HG03064 (cell line): Measurements from ENCODE around the gene TMEM170A.
"Not testable (repeated sequence)": the region's sequence is repeated elsewhere in the genome, so short reads cannot be mapped to it uniquely, and the experiment has no call there.

ENCODE experiments used
- ATAC-seq: cut with Tn5 transposase; IDR thresholded peaks from one replicate; pipeline ENCODE4 v1.9.1; 2021; ENCODE audit warnings: low read depth; ENCODE audit not compliant: unreplicated experiment

TMEM170A gene, protein sequence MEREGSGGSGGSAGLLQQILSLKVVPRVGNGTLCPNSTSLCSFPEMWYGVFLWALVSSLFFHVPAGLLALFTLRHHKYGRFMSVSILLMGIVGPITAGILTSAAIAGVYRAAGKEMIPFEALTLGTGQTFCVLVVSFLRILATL

DNA sequence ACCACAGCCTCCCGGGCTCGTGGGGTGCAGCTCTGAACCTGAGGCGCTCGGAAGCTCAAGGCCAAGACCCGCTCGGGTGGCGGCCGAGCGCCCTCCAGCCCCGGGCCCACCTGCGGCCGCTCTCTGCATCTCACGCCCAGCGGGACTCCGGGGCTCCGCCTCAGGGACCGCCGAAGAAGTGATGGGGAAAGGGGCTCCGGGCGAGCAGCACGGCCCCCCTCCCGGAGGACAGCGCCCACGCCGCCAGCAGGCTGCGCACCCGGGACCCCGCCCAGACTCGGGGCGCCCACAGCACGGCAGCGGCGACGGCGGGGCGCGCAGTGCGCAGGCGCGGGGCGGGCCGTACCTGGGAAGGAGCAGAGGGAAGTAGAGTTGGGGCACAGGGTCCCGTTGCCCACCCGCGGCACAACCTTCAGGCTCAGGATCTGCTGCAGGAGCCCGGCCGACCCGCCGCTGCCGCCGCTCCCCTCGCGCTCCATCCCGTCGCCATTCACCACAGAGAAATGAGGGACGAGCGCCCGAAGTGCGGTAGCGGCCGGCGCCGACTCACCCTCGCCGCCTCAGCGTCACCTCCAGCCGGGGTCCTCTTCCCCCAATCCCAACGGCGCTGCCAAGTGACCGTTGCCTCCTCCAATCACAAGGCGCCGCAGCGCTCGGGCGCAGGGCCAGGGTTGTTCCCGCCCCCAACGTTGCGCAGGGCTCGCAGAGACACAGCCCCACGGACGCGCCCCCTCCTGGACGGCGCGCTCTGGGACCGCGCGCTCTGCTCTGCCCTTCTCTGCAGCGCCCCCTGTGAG lies at the start of gene TMEM170A:
Gene TMEM170A (minus strand): TSS at position 568 of the 797 bp plus-strand sequence. CDS start 89 bp downstream, at position 479.
- ATAC-seq: peak; percentile 86

DNA sequence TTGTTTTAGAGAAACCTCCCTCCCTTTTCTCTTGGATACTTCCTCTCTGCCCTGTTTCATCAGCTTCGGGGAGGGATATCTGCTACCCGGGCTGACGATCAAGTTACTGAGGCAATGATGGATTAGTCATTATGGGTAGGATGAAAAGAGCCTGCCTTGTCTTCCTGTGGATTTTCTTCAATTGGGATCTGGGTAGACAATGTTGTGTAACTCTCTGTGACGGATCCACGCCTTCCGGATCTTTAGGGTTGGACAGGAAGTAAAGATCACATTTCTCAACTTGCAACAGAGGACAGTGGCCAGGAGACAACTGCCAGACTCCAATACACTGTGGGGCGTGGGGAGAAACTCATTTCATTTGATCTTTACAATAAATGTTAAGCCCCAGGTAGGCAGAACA lies 42.1 kb upstream of the TMEM170A start:
- ATAC-seq: no peak

DNA sequence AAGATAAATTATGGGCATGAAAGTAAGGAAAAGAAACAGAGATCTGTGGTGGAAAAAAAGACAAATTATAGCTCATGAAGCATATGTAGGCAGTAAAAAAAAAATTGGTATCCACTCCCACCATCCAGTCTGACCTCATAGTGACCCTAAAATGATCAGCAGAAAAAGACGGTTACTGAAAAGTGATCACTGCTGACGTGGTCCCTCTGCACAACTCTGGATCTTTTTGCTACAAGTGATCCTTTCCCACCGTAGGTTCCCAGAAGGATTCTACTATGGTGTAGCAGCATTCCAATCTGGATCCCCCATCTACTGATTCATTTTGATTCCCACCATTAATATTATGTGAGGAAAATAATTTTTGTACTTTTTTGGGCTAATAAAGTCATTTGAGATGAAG lies 41.6 kb upstream of the TMEM170A start:
- no peak for ATAC-seq

DNA sequence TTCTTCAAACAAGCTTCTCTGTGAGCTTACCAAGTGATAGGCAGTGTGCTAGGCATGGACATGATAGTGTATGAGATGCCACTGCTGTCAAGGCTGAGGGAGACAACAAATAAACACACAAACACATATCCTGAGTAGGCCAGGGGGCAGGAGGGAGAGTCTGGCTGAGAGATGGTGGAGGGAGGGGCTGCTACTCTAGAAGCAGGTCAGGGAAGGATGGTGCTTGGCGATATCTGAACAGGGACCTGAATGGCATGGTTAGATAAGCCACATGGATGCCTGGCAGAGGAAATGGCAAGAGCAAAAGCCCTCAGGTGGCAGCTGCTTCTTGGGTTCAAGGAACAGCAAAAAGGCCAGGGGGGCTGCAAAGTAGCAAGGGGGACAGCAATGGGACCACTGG lies 39.3 kb upstream of the TMEM170A start:
- ATAC-seq: no peak

DNA sequence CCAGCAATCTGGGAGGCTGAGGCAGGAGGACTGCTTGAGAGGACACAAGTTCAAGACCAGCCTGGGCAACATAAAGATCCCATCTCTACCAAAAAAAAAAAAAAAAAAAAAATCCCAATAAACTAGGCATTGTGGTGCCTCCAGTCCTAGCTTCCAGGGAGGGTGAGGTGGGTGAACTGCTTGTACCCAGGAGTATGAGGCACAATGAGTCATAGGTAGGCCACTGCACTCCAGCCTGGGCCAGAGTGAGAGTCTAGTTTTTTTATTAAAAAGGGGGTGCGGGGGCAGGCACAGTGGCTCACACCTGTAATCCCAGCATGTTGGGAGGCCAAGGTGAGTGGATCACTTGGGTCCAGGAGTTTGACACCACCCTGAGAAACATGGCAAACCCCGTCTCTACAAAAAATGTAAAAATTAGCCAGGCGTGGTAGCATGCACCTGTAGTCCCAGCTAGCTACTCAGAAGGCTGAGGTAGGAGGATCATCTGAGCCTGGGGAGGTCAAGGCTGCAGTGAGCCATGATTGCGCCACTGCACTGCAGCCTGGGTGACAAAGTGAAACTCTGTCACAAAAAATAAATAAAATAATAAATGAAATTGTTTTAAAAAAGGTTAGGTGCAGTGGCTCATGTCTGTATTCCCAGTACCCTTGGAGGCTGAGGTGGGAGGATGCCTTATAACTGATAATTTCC lies 38.6 kb upstream of the TMEM170A start:
- no peak for ATAC-seq

DNA sequence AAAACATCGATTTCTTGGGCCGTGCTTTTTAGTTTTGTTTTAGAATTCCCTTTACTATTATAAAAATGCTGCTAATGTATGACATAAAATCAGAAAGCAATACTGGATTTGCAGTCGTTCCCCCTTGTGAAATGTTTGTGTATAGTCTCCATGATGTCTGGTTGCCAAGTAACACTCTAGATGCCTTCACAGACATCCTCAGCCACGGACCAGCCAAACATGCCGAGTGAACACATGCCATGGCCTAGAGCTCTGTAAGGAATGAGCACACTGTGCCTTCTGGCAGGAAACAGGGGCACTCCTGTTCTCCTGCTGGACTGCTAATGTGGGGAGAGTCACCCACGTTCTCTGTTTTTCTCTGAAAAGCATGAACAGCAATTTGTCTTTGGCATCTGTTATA lies 37.3 kb upstream of the TMEM170A start:
- not testable (repeated sequence) for ATAC-seq

DNA sequence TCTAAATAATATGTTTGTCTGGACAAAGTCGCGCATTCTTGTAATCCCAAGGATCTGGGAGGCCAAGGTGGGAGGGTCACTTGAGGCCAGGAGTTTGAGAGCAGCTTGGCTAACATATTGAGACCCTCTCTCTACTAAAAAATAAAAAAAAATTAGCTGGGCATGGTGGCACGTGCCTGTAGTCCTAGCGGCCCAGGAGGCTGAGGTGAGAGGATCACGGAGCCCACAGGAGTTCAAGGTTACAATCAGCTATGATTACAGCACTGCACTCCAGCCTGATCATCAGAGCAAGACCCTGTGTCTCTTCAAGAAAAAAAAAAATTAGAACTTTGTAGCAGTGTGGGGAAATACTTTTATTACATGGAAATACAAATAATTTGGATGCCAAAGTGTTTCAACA lies 36.9 kb upstream of the TMEM170A start:
- no peak for ATAC-seq

DNA sequence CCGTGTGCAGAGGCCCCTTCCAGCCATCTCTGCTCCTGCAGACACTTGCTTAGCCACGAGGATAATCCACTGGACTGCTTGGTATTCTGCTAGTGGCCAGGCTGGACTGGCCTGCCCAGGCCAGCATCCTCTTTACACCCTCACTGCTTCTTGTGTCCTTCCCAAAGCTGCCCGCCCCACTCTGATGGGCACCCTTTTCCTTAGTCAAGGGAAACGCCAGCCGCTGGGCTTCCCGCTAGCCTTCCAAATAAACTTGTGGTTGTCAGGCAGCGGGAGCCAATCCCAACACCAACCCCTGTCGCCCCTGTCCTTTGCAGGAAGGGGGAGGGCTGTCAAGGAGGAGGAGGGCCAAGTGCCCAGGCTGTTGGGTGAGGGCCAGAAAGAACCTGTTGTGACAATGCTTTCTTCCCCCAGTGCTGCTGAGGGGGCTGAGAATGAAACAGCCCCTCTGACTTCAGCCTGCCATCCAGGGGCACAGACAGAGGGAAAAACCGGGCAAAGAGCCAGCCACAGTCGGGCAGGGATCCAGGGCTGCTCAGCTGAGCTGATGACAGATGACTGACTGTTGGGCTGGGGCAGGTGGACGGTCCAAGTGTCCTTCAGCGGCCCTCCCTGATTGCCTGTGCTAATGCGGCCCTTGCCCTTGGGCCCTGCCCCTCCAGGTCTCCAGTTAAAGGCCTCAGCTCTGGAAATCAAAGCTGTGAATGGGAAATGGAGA lies 34.3 kb upstream of the TMEM170A start:
- not testable (repeated sequence) for ATAC-seq

DNA sequence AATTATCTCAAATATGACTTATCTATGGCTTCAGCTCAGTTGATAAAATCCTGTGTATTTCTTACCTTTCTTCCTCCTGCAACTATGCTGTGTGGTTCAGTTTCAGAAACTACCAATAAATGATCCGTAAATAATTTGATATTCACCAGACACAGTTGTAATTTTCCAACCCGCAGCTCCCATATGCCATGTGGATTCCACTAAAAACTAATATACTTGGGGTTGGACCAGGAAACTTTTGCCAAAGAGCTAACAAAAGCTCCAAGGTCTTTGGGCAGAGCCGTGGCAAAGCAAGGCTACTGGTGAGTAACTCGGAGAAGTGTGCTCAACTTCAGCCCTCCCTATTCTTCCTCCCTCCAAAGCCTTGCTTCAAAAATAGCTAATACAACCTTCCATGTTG lies 33.1 kb upstream of the TMEM170A start:
- ATAC-seq: no peak

DNA sequence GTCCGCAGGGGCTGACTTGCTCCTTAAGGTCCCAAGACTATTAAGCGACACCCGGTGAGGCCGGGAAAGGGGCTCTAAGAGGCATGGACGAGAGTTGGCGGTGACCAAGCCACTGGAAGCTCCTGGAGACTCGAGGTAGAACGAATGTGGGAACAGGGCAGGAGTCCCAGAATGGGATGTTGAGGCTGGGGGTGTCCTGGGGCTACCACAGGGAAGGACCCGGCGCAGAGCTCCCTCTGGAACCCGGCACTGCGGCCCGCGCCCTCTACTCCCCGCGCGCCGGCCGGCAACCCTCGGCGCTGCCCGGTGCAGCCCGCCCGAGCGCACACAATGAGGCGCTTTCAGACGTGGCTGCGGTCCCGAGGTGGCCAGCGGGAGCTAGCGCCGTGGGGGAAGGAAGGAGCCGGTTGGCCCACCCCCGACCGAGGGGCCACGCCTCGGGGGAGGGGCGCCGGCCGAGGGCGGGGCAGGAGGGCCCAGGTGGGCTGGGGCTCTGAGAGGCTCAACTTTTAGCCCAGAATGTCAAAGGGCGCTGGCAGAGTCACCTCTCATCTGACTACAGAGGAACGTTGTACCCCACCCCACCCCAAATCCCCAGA lies 30.7 kb upstream of the TMEM170A start, which contains the start of gene CHST6:
Gene CHST6 (minus strand): TSS at position 366 of the 599 bp plus-strand sequence. CDS start 15,613 bp downstream, outside the sequence.
- no peak for ATAC-seq

DNA sequence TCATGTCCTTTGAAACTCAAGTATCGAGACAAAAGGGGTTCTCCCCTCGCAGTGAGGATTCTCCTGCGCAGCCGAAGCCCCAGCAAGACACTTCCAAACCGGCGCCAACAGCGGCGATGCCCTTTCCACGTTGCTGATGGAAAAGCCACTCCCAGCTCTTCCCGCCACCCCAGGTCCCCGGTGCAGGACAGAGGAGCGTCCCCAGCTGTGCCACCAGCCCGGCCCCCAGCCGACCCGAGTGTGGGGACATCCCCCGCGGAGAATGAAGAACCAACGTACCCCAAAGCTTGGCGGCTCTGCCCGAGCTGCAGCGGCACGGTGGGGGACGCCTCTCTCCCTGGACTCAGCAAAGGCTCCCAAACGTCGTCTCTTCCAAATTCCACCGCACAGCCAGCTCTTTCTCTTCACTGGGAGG lies 30.2 kb upstream of the TMEM170A start:
- ATAC-seq: no peak

DNA sequence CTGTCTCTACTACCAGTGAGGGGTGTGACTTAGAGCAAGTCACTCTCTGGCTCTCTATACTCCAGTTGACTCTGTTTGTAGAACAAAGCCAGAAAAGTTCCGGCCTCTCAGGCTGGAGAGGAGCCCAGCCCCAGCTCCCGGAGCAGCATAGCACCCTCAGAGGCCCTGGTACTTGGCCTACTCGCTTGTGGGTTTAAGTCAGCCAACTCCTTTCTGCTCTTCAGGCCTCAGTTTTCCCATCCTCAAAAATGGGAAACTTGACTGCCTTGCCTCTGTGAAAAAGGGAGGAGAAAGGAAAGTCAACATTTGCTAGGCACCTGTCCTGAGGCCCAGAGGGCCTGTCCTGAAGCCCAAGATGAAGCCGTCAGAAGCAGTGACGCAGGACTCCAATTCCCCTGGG lies 29.7 kb upstream of the TMEM170A start:
- no peak for ATAC-seq

DNA sequence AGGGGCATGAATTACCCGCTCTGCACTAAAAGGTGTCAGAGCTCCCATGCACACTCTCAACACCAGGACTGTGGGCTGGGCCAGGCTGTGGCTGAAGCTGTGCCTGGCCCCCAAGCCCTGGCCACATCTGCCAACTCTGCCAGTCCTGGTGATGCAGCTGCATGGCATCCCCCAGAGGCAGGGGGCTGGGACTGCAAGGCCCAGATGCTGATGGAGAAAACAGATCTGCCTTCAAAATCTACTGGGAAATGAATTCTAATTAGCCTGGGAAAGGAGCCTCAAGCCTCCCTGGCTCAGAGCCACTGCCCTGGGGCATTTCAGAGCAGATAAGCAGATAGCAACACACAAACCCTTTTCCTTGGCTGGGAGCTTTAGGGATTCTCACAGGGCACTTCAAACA lies 27.4 kb upstream of the TMEM170A start:
- ATAC-seq: no peak

DNA sequence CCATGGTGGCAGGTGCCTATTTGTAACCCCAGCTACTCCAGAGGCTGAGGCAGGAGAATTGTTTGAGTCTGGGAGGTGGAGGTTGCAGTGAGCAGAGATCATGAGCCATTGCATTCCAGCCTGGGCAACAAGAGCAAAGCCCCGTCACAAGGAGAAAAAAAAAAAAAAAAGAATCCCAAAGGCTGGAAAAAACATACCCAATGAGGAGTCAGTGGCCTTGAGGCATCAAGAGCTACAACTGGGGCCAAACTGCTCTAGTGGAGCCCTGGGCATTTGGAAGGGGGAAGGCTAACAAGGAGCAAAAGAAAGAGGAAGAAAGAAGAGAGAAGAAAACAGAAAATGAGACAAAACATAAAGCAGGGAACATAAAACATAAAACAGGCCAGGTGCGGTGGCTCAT lies 23.8 kb upstream of the TMEM170A start:
- no peak for ATAC-seq

DNA sequence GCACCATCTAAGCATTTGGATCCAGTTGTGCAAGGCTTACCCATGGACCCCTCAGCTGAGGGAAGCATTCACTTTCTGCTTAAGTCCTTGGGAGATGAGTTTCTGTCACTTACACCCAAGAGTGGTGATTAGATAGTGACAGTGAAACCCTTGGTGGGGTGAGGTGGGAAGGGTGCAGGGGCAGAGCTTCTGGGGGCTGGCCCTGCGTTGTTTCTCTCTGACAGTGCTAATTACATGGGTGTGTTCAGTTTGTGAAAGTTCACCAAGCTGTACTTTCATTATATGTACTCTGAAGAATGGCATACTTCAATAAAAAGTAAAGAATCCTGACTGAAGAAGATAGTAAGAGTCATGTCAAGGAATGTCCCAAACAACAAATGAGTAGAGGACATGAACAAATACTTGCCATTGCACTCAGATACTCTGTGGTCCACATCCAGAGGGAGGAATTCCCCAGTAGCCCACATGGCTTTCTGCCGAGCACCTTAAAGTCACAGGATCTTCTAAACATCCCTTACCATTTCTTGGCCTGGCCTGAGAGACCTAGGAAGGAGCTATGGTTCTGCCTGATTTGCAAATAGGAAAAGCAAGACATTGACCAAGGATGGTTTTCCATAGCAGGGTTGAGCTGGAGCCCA lies 22.3 kb upstream of the TMEM170A start:
- no peak for ATAC-seq

DNA sequence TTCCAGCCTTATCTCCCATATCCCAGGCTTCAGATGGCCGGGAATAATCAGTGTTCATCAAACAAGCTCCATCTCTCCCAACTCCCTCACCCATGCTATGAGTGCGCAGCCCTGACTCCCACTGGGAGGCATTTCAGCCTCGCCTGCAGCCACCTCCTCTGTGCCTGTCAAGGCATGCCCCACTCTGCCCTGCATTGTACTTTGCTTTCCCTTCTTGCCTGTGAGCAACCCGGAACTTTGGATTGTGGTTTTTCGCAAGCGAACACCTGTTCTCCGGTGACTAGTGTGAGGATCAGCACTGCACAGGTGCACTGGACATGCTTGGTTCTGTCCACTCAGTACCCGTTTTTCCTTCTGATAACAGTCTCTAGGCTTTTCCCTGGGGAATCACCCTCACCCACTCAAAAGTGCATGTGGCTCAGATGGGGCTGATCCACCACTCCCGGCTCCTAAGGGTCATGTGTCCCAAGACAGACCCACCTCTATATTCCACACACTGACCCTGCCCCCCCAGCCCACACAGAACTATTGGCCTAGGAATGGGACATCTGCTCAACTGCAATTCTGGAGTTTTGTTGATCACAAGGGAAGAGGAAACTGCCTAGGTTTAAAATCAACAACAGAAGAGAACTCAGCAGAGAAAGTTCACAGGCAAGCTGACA lies 21.7 kb upstream of the TMEM170A start:
- ATAC-seq: no peak

DNA sequence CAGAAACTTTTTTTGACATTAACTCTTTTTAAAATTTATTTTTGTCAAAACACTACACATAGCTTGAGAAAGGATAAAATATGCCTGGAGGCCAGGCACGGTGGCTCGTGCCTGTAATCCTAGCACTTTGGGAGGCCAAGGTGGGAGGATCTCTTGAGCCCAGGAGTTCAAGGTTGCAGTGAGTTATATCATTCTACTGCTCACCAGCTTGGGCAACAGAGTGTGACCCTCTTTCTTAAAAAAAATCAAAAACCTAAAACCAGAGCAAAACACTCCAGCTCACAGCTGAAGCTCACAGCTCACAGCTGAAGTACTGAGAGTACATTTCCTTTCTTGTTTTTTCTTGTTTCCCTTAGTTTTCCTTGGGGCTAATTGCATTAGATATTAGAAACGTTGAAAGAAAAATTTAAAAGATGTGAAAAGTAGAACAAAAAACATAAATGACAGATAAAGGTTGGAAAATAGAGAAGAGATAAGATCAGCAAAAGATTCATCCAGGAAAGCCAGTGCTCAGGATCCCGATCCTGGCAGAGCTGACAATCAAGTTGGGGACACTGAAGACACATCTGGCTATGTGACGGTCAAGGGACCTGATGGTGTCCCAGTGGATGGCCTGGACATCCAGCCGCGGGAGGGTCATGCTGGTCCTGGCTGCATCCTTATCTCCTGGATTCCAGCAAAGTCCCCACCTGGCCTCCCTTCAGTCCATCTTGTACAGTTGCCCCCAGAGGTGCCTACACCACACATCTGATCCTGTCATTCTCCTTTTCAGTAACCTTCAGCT lies 20.9 kb upstream of the TMEM170A start:
- no peak for ATAC-seq

DNA sequence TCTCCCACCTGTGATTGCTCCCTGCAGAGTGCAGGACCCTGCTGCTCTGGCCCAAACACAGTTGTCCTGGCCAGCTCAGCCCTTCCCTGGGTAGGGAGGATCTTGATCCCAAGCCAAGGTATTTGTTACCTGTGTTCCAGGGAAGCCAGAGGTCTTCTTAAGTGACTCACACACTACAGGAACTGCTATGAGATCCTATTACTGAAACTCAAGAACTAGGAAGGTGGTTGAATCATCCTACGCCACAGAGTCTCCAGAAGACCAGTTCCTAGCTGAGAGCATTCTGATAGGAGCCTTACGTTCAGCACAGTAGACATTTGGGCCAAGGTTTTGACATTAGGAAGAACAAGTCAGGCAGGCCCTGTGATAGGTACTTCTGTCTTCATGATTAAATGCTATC lies 18.7 kb upstream of the TMEM170A start:
- ATAC-seq: no peak
